ENCODE results near the gene CX3CR1. TPM values are rescaled to one million over a fixed set of nuclear protein-coding genes. Genes with fewer than 3 reads are reported as not detected.
"Not testable (repeated sequence)": the region's sequence is repeated elsewhere in the genome, so short reads cannot be mapped to it uniquely, and the experiment has no call there.

The CX3CR1 gene
- total RNA-seq, 1 donor from 2014 or later: 0.26 TPM

GRCh38 chr3:39323494-39323893, 43.7 kb upstream of the CX3CR1 start:
- Mint-ChIP-seq H3K4me1 (no peaks in the 10 kb centered on the region), H3K27ac (ENCODE audit: unreplicated experiment) (no peak overlapping the region), H3K9me3 (peaks cover 3% of the 10 kb centered on the region), H3K4me3 (no peak overlapping the region), H3K36me3 (ENCODE audit: low read depth) (no peaks in the 10 kb centered on the region), H3K27me3 (ENCODE audit: low read depth) (peaks cover 2% of the 10 kb centered on the region)
- no peak for TF ChIP-seq CTCF (conservative IDR thresholded peaks at IDR 0.05)
- DNase-seq (ENCODE audit: low read depth, low spot score): no peak

GRCh38 chr3:39322936-39323335, 43.1 kb upstream of the CX3CR1 start:
- DNase-seq (ENCODE audit: low read depth, low spot score): no peak
- TF ChIP-seq CTCF (conservative IDR thresholded peaks at IDR 0.05): no peak
- Mint-ChIP-seq H3K36me3 (ENCODE audit: low read depth) (no peaks in the 10 kb centered on the region), H3K27me3 (ENCODE audit: low read depth) (peaks cover 2% of the 10 kb centered on the region), H3K27ac (ENCODE audit: unreplicated experiment) (no peak overlapping the region), H3K9me3 (peaks cover 6% of the 10 kb centered on the region), H3K4me3 (no peak overlapping the region), H3K4me1 (no peaks in the 10 kb centered on the region)

GRCh38 chr3:39322209-39322715, 42.4 kb upstream of the CX3CR1 start:
- H3K36me3 Mint-ChIP-seq (ENCODE audit: low read depth); DNase-seq (ENCODE audit: low read depth, low spot score); H3K4me3 Mint-ChIP-seq; H3K27ac Mint-ChIP-seq (ENCODE audit: unreplicated experiment); H3K27me3 Mint-ChIP-seq (ENCODE audit: low read depth); H3K4me1 Mint-ChIP-seq; H3K9me3 Mint-ChIP-seq: not testable (repeated sequence)

GRCh38 chr3:39321574-39321983, 41.7 kb upstream of the CX3CR1 start:
- not testable (repeated sequence) for H3K4me1 Mint-ChIP-seq; H3K27ac Mint-ChIP-seq (ENCODE audit: unreplicated experiment); H3K4me3 Mint-ChIP-seq; H3K36me3 Mint-ChIP-seq (ENCODE audit: low read depth); DNase-seq (ENCODE audit: low read depth, low spot score); H3K27me3 Mint-ChIP-seq (ENCODE audit: low read depth)
- H3K9me3 Mint-ChIP-seq: peaks cover 11% of the 10 kb centered on the region

- H3K36me3 Mint-ChIP-seq (ENCODE audit: low read depth): peaks cover 5% of the 10 kb centered on the region
- H3K4me1 Mint-ChIP-seq: no peaks in the 10 kb centered on the region
- H3K9me3 Mint-ChIP-seq: peaks cover 16% of the 10 kb centered on the region
- no peak overlapping the region for H3K27ac Mint-ChIP-seq (ENCODE audit: unreplicated experiment)
- TF ChIP-seq CTCF (conservative IDR thresholded peaks at IDR 0.05): no peak
- no peak overlapping the region for H3K4me3 Mint-ChIP-seq
- H3K27me3 Mint-ChIP-seq (ENCODE audit: low read depth): peaks cover 9% of the 10 kb centered on the region
- no peak for DNase-seq (ENCODE audit: low read depth, low spot score)
Observed at GRCh38 chr3:39319249-39319648, 39.4 kb upstream of the CX3CR1 start.

- Mint-ChIP-seq H3K27me3 (ENCODE audit: low read depth) (peaks cover 9% of the 10 kb centered on the region), H3K36me3 (ENCODE audit: low read depth) (peaks cover 5% of the 10 kb centered on the region), H3K9me3 (peaks cover 18% of the 10 kb centered on the region), H3K4me3 (no peak overlapping the region), H3K4me1 (no peaks in the 10 kb centered on the region), H3K27ac (ENCODE audit: unreplicated experiment) (no peak overlapping the region)
- DNase-seq (ENCODE audit: low read depth, low spot score): no peak
- no peak for TF ChIP-seq CTCF (conservative IDR thresholded peaks at IDR 0.05)
Observed at GRCh38 chr3:39318301-39318700, 38.5 kb upstream of the CX3CR1 start.
